A673 (cell line): ENCODE results near the gene SBF2. TPM values are rescaled to one million over a fixed set of nuclear protein-coding genes. Genes with fewer than 3 reads are reported as not detected.

ENCODE experiments used
- BruUV-seq: library from RNA; stranded (reverse); fragments of 400-500 nt; replicated peaks from 2 replicates; lab custom pipeline; 2021; lab: Mats Ljungman, UMichigan
- CTCF ChIA-PET: fragments of 300-600 bp; sonication (Branson Sonifier 250); formaldehyde crosslinking; loops from one replicate; lab custom pipeline; 2022; ENCODE audit warnings: antibody characterized with exemption; lab: Charles Lee
- POLR2A ChIA-PET: fragments of 300-600 bp; sonication (Branson Sonifier 250); formaldehyde crosslinking; loops from one replicate; lab custom pipeline; 2022; ENCODE audit warnings: antibody characterized with exemption; ENCODE audit not compliant: low non-redundant PET; lab: Charles Lee
- DNase-seq: peaks from one replicate; pipeline ENCODE4 v3.0.0-alpha.2; 2015; ENCODE audit warnings: low spot score
- H3K27ac ChIP-seq: fragments of 200-600 bp; sonication (generic); 2 replicates; pipeline ENCODE4 v1.5.1; 2016; ENCODE audit warnings: mixed run types, low read depth, mild to moderate bottlenecking, mixed read lengths, antibody characterized with exemption, low read length; ENCODE audit not compliant: poor library complexity, severe bottlenecking
- H3K27me3 ChIP-seq: fragments of 200-600 bp; sonication (generic); replicated peaks from 2 replicates; pipeline ENCODE4 v1.6.1; 2017; ENCODE audit warnings: mixed run types, low read depth, mild to moderate bottlenecking, mixed read lengths, antibody characterized with exemption, low read length; ENCODE audit not compliant: insufficient read depth, poor library complexity
- H3K36me3 ChIP-seq: fragments of 200-600 bp; sonication (generic); 2 replicates; pipeline ENCODE4 v1.6.1; 2016; ENCODE audit warnings: mixed run types, mild to moderate bottlenecking, mixed read lengths, antibody characterized with exemption, low read length; ENCODE audit not compliant: insufficient read depth, poor library complexity, severe bottlenecking
- H3K4me1 ChIP-seq: fragments of 200-600 bp; sonication (generic); 2 replicates; pipeline ENCODE4 v1.6.1; 2017; ENCODE audit warnings: mixed run types, mild to moderate bottlenecking, mixed read lengths, antibody characterized with exemption, low read length; ENCODE audit not compliant: insufficient read depth, poor library complexity, severe bottlenecking
- H3K4me3 ChIP-seq: fragments of 200-600 bp; sonication (generic); 2 replicates; pipeline ENCODE4 v1.5.1; 2016; ENCODE audit warnings: low read depth, mixed run types, mild to moderate bottlenecking, mixed read lengths, low read length; ENCODE audit not compliant: poor library complexity, severe bottlenecking
- H3K9me3 ChIP-seq: fragments of 200-600 bp; sonication (generic); 2 replicates; pipeline ENCODE4 v1.6.1; 2016; ENCODE audit warnings: mixed run types, low read depth, mild to moderate bottlenecking, mixed read lengths, antibody characterized with exemption, low read length; ENCODE audit not compliant: poor library complexity, severe bottlenecking
- EZH2 ChIP-seq: fragments of 200-600 bp; sonication (generic); IDR thresholded peaks from 2 replicates; pipeline ENCODE4 v1.6.1; 2017; ENCODE audit warnings: borderline replicate concordance, low read depth, mild to moderate bottlenecking, mixed read lengths, antibody characterized with exemption, low read length; ENCODE audit not compliant: poor library complexity, severe bottlenecking
- intact Hi-C: fragments of 100-400 bp; cut with micrococcal nuclease; formaldehyde crosslinking; loops from one replicate; pipeline ENCODE4 v1.10.0; 2022; ENCODE audit not compliant: unreplicated experiment
- total RNA-seq: library from RNA; stranded (reverse); gene quantifications from 2 replicates; pipeline ENCODE4 v1.2.3, GENCODE V29; 2021
- TF ChIP-seq, protein P1 (sequence below): fragments of 300-800, 200-600 bp; sonication (generic); conservative IDR thresholded peaks from 2 replicates; pipeline ENCODE4 v1.5.1; 2017; ENCODE audit warnings: low read depth, mild to moderate bottlenecking, antibody characterized with exemption, low read length, moderate library complexity, mixed read lengths

SBF2 gene
- total RNA-seq, 1 experiment from 2014 or later = 31.8 TPM

DNA sequence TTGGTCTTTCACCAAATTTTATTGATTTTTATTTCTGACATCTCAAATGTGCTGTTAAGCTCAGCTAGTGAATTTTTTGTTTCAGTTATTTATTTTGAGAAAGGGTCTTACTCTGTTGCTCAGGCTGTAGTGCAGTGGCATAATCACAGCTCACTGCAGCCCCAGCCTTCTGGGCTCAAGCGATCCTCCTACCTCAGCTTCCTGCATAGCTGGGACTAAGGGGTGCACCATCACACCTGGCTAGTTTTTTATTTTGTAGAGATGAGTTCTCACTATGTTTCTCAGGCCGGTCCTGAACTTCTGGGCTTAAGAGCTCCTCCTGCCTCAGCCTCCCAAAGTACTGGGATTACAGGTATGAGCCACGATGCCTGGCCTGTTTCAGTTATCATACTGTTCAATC lies 282.0 kb downstream of the SBF2 start:
- ChIA-PET CTCF (no interaction called here), POLR2A (no interaction called here)
- BruUV-seq = no TSS peak
- Histone ChIP-seq H3K36me3 (no peaks in the 10 kb centered on the region), H3K4me3 (no peak overlapping the region), H3K27me3 (no peaks in the 10 kb centered on the region), H3K4me1 (no peaks in the 10 kb centered on the region), H3K27ac (no peak overlapping the region), H3K9me3 (no peaks in the 10 kb centered on the region)
- TF ChIP-seq, protein P1, sequence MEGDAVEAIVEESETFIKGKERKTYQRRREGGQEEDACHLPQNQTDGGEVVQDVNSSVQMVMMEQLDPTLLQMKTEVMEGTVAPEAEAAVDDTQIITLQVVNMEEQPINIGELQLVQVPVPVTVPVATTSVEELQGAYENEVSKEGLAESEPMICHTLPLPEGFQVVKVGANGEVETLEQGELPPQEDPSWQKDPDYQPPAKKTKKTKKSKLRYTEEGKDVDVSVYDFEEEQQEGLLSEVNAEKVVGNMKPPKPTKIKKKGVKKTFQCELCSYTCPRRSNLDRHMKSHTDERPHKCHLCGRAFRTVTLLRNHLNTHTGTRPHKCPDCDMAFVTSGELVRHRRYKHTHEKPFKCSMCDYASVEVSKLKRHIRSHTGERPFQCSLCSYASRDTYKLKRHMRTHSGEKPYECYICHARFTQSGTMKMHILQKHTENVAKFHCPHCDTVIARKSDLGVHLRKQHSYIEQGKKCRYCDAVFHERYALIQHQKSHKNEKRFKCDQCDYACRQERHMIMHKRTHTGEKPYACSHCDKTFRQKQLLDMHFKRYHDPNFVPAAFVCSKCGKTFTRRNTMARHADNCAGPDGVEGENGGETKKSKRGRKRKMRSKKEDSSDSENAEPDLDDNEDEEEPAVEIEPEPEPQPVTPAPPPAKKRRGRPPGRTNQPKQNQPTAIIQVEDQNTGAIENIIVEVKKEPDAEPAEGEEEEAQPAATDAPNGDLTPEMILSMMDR = no peak
- TF ChIP-seq EZH2 = no peak
- no peak for DNase-seq
- intact Hi-C loops = no loop called here

DNA sequence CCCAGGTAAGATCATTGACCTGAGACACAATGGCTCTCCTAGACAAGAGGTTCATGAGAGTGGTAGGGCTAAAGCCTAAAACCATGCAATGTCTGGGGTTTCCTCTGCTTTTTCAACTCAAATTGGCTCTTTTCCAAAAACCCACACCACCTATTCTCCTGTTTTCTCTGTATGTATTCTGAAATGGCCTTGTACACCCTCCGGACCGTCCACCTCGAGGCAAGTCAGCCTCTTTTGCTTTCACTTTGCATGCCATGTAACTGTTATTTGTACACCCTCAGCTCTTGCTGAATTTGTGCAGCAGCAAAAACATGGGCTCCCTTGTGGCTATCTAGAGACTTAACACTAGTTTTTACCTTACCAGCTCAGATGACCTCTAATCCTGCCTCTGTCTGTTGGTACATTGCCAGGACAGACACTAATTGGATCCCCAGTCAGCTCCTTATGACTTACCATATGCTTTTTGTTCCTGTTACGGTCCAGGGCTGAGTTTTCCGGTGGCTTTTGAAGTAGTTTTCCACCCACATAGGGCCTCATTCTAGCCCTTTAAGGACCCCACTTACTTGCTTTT lies 288.0 kb downstream of the SBF2 start:
- BruUV-seq = no TSS peak
- ChIA-PET POLR2A (no interaction called here), CTCF (no interaction called here)
- no peak overlapping the region for H3K27ac ChIP-seq
- intact Hi-C loops = no loop called here
- TF ChIP-seq, protein P1 = no peak
- TF ChIP-seq EZH2 = no peak
- no peak overlapping the region for H3K4me3 ChIP-seq
- H3K36me3 ChIP-seq = no peaks in the 10 kb centered on the region
- no peaks in the 10 kb centered on the region for H3K9me3 ChIP-seq
- H3K4me1 ChIP-seq = no peaks in the 10 kb centered on the region
- H3K27me3 ChIP-seq = no peaks in the 10 kb centered on the region
- DNase-seq = no peak

DNA sequence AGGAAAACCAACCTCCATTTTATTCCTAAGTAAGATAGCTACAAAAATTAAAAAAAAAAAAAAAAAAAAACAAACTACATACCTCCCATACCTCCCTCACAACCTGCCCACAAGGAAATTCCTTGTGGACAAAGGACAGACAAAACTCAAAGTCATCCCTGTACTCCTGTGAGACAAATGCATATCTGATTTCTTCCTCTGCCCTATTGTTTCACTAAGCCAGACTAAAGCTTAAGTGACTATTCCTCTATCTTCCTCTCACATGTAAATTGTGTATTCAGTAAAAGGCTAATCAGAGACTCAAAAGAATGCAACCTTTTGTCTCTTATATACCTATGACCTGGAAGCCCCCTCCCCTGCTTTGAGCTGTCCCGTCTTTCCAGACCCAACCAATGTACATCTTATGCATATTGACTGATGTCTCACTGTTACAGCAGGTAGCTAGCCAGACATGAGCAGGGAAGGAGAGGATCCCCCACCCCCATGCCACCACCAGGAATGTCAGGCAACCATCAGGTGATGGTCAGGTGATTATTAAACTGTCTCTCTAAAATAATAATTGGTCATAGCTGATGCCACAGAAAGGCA lies 289.4 kb downstream of the SBF2 start:
- intact Hi-C loops = no loop called here
- POLR2A ChIA-PET = no interaction called here
- BruUV-seq = no TSS peak
- H3K9me3 ChIP-seq = no peaks in the 10 kb centered on the region
- DNase-seq = no peak
- no peaks in the 10 kb centered on the region for H3K27me3 ChIP-seq
- no peaks in the 10 kb centered on the region for H3K4me1 ChIP-seq
- no peak overlapping the region for H3K27ac ChIP-seq
- no peak overlapping the region for H3K4me3 ChIP-seq
- TF ChIP-seq, protein P1 = no peak
- TF ChIP-seq EZH2 = no peak
- H3K36me3 ChIP-seq = no peaks in the 10 kb centered on the region
- CTCF ChIA-PET = no interaction called here
